LNCAP (cell line): ENCODE measurements around the gene PNLIPRP2.

Experiments used
- CTCF ChIP-seq: fragments of 450-650 bp; IDR thresholded peaks from 2 replicates; pipeline ENCODE4 v1.5.1; 2017; ENCODE audit warnings: mild to moderate bottlenecking

Gene PNLIPRP2

GRCh38 chr10:116673866-116674265 lies 53.1 kb downstream of the PNLIPRP2 start:
- TF ChIP-seq CTCF: no peak

GRCh38 chr10:116674901-116675423 lies 54.2 kb downstream of the PNLIPRP2 start:
- TF ChIP-seq CTCF: no peak

- TF ChIP-seq CTCF: no peak
These were observed 55.4 kb downstream of the PNLIPRP2 start for GRCh38 chr10:116676118-116676517.

GRCh38 chr10:116676633-116677032 lies 55.9 kb downstream of the PNLIPRP2 start:
- no peak for TF ChIP-seq CTCF

- no peak for TF ChIP-seq CTCF
These were observed 58.6 kb downstream of the PNLIPRP2 start for GRCh38 chr10:116679351-116679750.

GRCh38 chr10:116683166-116683565 lies 62.4 kb downstream of the PNLIPRP2 start:
- no peak for TF ChIP-seq CTCF

- no peak for TF ChIP-seq CTCF
These were observed 63.1 kb downstream of the PNLIPRP2 start for GRCh38 chr10:116683821-116684220.

- no peak for TF ChIP-seq CTCF
These were observed 64.0 kb downstream of the PNLIPRP2 start for GRCh38 chr10:116684781-116685180.
